ENCODE measurements around the gene CLDN3.
"Not testable (repeated sequence)": the region's sequence is repeated elsewhere in the genome, so short reads cannot be mapped to it uniquely, and the experiment has no call there.

Gene CLDN3

GRCh38 chr7:73728551-73728950 is 41.5 kb downstream of the CLDN3 start:
- Histone ChIP-seq H3K36me3 (no peaks in the 10 kb centered on the region), H3K4me3 (no peak overlapping the region), H3K27ac (no peak overlapping the region), H3K9me3 (no peaks in the 10 kb centered on the region), H3K4me1 (peaks cover 0 to 6% (median 0%) of the 10 kb centered on the region in 4 donors), H3K27me3 (peaks cover 0 to 22% of the 10 kb centered on the region in 2 donors)
- no peak for TF ChIP-seq CTCF (IDR thresholded peaks at IDR 0.05)
- DNase-seq = no peak
- intact Hi-C loops (cut with DNase I; ENCODE audit: low total_unique reads) = no loop called here

- DNase-seq = no peak
- TF ChIP-seq CTCF (IDR thresholded peaks at IDR 0.05) = no peak
These were observed 42.1 kb downstream of the CLDN3 start for GRCh38 chr7:73727952-73728351.

GRCh38 chr7:73726083-73726466 is 44.0 kb downstream of the CLDN3 start:
- Histone ChIP-seq H3K4me3 (no peak overlapping the region), H3K9me3 (no peaks in the 10 kb centered on the region), H3K27ac (no peak overlapping the region), H3K36me3 (no peaks in the 10 kb centered on the region), H3K27me3 (peaks cover 0 to 22% of the 10 kb centered on the region in 2 donors), H3K4me1 (peaks cover 0 to 15% (median 11%) of the 10 kb centered on the region in 4 donors)
- intact Hi-C loops (cut with DNase I; ENCODE audit: low total_unique reads) = loop anchor here (1.0 kb wide), 1 partner anchor 118 kb away; no protein-coding TSS in a partner anchor
- no peak for TF ChIP-seq CTCF (IDR thresholded peaks at IDR 0.05)
- DNase-seq = no peak

More at GRCh38 chr7:73727952-73728351, 42.1 kb downstream of the CLDN3 start:
- Histone ChIP-seq H3K4me3 (no peak overlapping the region), H3K36me3 (no peaks in the 10 kb centered on the region), H3K4me1 (peaks cover 0 to 6% (median 0%) of the 10 kb centered on the region in 4 donors), H3K27ac (no peak overlapping the region), H3K9me3 (no peaks in the 10 kb centered on the region), H3K27me3 (peaks cover 0 to 22% of the 10 kb centered on the region in 2 donors)
- intact Hi-C loops (cut with DNase I; ENCODE audit: low total_unique reads) = no loop called here

DNA sequence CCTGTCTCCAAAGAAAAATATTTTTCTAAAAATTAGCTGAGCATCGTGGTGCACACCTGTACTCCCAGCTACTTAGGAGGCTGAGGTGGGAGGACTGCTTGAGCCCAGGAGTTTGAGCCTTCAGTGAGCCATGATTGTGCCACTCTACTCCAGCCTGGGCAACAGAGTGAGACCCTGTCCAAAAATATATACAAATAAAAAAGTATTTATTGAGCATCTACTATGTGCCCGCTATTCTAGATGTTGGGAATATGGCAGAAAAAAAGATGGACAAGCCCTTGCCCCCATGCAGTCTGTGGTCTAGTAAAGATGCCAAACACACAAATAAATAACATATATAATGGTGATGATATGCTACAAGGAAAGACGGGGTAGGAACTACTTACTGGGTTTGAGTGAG is 46.3 kb downstream of the CLDN3 start:
- H3K27me3 ChIP-seq = peaks cover 0 to 22% of the 10 kb centered on the region in 2 donors
- intact Hi-C loops (cut with DNase I; ENCODE audit: low total_unique reads) = loop anchor here (5.0 kb wide), 2 partner anchors 42 to 102 kb away; partner anchors contain the start of genes BUD23, DNAJC30 and MLXIPL
- H3K9me3 ChIP-seq = no peaks in the 10 kb centered on the region
- no peak overlapping the region for H3K4me3 ChIP-seq
- H3K4me1 ChIP-seq = peaks cover 0 to 30% (median 26%) of the 10 kb centered on the region in 4 donors
- TF ChIP-seq CTCF (IDR thresholded peaks at IDR 0.05) = no peak
- H3K36me3 ChIP-seq = no peaks in the 10 kb centered on the region
- no peak overlapping the region for H3K27ac ChIP-seq
- DNase-seq = no peak

DNA sequence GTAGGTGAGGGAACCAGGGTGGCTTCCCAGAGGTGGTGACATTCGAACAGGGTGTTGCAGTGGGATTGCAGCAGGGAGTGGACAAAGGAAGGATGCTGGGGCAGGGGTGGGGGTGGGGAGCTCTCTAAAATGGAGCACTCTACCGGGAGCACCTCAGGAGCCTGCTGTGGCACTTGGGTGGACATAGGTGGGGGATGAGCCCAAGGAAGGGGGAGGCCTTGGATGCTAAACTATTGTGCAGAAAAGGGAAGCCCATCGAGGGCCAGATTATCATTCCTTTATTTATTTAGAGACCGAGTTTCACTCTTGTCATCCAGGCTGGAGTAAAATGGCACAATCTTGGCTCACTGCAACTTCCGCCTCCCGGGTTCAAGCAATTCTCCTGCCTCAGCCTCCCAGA is 47.3 kb downstream of the CLDN3 start:
- no peaks in the 10 kb centered on the region for H3K9me3 ChIP-seq
- H3K4me1 ChIP-seq = peaks cover 0 to 40% (median 36%) of the 10 kb centered on the region in 4 donors
- no peak for DNase-seq
- intact Hi-C loops (cut with DNase I; ENCODE audit: low total_unique reads) = loop anchor here (5.0 kb wide), 2 partner anchors 40 to 100 kb away; partner anchors contain the start of genes BUD23, DNAJC30 and MLXIPL
- no peak overlapping the region for H3K4me3 ChIP-seq
- no peak for TF ChIP-seq CTCF (IDR thresholded peaks at IDR 0.05)
- H3K36me3 ChIP-seq = no peaks in the 10 kb centered on the region
- H3K27me3 ChIP-seq = peaks cover 0 to 17% of the 10 kb centered on the region in 2 donors
- H3K27ac ChIP-seq = peak overlapping the region in 1 of 2 donors; percentile 81

- not testable (repeated sequence) for H3K9me3 ChIP-seq, DNase-seq, H3K36me3 ChIP-seq, H3K4me3 ChIP-seq
- intact Hi-C loops (cut with DNase I; ENCODE audit: low total_unique reads) = loop anchor here (5.0 kb wide), 2 partner anchors 40 to 100 kb away; partner anchors contain the start of genes BUD23, DNAJC30 and MLXIPL
- Histone ChIP-seq H3K27me3 (peaks cover 0 to 13% of the 10 kb centered on the region in 2 donors), H3K27ac (peak overlapping the region; percentile 72 to 81), H3K4me1 (peaks cover 0 to 46% (median 42%) of the 10 kb centered on the region in 4 donors)
These were observed 47.9 kb downstream of the CLDN3 start for GRCh38 chr7:73722182-73722581.

All from tibial artery (tissue), 4 donors.